Stimulated activated CD4-positive, alpha-beta T cell treated with anti-CD3 and anti-CD28 coated beads, TNF-alpha, amount 100 ng/mL, for 1 hour (primary cell): Measurements from ENCODE around the gene XYLT1.

Source experiments
- DNase-seq, 3 donors: peaks; one replicate each; pipeline ENCODE4 v3.0.0-alpha.2; 2020; ENCODE audit warnings: low read depth in 3 of 3, low spot score in 1 of 3

The XYLT1 gene

DNA sequence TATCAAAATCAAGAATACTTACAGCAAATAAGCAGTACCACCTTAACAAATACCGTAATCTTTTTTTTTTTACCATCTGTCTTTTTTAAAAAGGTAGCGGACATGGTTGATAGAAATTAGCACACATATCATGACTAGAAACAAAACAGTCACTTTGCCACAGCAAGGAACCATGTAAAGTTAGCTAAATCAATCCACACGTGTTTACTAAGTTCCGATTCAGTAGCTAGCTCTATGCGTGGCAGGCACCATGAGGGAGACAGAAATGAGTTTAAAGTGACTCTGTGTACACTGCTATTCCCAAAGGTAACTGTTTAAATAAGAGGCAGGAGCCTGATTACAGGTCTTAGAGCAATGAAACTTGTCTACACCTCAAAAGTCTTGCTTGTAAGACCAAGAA, 108.6 kb downstream of the XYLT1 start:
- no peak for DNase-seq

GRCh38 chr16:17360693-17361122, 110.1 kb downstream of the XYLT1 start:
- DNase-seq = no peak

DNA sequence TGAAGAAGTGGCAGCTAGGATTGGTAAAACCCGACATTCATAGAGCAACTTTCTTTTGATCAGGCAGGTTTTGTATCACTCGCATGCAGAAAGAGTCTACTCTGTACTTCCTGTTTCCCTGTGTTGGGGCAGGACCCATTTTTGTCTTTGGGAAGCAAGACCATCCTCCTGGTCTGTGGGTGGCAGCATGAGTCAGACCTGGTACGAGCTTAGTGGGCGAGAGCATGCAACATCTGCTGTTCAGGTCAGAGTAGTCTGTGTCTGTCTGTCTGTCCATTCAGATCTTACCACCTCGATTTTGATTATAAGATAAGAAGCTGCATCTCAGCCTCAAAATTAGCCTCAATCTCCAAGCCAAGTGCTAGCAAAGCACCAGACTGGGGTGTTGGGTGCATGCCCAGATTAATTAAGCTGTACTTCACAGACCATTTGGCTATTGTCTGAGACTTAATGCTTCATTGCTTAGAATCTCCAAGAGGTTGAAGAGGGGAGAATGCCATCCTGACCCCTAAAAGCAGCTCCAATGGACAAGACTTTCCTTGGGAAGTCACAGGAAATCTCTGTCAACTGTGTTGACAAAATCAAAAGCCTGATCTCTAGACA, 110.9 kb downstream of the XYLT1 start:
- no peak for DNase-seq

DNA sequence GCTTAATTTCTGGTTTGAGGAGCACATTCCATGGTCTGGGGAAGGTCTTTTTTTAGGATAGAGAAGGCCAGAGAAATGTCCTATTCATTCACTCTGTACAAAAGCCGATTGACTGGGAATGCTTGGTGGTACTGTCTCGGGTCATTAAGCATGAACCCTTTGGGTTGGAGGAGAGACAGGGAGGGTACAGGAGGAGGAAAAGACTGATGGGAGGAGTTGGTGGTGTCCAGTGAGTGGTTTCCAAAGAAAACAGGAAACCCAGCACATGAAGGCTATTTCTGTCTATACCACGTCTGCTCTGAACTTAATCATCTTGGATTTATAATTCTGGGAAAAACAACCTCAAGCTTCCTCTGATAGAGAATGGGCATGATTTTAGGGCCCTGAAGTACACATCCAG, 111.9 kb downstream of the XYLT1 start:
- no peak for DNase-seq

DNA sequence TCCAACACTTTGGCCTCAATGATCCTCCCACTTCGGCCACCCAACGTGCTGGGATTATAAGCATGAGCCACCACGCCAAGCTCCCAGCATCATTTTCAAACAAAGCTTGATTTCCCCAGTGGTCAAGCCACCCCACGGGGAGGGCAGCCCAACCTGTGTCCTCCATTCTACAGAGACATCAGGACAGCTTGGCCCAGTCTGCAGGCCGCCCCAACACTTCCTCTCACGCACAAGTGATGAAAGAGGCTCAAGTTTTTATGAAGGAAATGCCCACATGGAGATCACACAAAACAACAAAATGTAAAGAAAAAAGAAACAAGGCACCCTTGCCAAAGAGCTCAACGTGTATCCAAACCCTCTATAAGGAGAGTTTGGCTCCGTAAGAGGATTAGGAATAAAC, 112.4 kb downstream of the XYLT1 start:
- DNase-seq = no peak

GRCh38 chr16:17357307-17358062, 113.3 kb downstream of the XYLT1 start:
- no peak for DNase-seq

- DNase-seq = no peak
Measured at GRCh38 chr16:17356243-17356933, 114.4 kb downstream of the XYLT1 start.

DNA sequence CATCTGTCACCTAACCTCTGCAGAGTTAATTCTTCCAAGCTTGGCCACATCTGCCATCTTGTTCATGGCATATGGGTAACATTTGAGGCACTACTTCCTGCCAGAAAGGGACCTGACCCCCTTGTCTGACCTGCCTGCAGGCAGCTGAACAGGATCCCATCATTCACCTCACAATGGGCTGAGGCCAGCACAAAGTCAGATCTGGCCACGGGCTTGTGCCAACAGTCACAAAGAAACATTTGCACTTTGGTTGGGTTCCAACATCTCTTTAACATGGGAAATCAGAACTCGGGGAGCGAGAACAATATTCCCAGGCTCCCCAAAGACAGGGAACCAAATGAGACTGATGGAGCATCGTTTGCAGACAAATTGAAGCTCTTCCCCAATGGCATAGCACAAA, 116.1 kb downstream of the XYLT1 start:
- no peak for DNase-seq

GRCh38 chr16:17354141-17354601, 116.6 kb downstream of the XYLT1 start:
- DNase-seq = no peak

- no peak for DNase-seq
Measured at GRCh38 chr16:17353561-17353960, 117.2 kb downstream of the XYLT1 start.

DNA sequence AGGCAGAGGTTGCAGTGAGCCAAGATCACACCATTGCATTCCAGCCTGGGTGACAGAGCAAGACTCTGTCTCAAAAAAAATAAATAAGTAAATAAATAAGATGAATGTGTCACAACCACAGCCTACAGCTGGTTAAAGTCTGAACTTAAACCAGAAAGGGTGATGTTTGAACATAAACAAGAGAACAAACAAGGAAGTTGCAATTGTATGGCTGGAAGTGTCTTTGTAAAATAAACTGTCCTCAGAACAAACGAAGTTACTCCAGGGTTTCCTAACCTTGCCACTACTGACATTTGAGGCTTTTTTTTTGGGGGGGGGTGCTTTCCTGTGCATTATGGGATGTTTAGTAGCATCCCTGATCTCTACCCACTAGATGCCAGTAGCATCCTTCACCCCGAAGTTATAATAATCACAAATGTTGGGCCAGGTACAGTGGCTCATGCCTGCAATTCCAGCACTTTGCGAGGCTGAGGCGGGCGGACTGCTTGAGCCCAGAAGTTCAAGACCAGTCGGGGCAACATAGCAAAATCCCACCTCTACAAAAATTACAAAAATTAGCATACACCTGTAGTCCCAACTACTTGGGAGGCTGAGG, 119.2 kb downstream of the XYLT1 start:
- no peak for DNase-seq

GRCh38 chr16:17350207-17350606, 120.6 kb downstream of the XYLT1 start:
- no peak for DNase-seq

DNA sequence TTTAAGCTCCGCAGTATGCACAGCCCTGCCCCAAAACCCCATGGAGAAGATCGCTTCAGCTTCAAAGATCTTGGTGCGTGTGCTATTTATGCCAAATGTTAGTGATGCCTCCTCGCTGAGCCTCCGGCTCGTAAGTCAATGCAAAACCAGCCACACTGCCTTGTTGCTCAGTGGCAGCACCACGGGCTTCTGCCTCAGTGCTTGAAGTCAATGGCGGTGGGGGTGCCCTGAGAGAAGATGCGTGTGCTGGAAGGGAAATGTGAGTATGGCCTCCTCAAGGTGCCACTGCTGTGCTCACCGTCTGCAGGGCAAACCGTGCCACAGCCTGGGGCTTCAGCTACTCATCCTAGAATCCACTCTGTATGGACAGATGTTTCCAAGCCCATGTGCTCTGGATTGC, 121.9 kb downstream of the XYLT1 start:
- no peak for DNase-seq

- DNase-seq = no peak
Measured at GRCh38 chr16:17348042-17348783, 122.5 kb downstream of the XYLT1 start.

- no peak for DNase-seq
Measured at GRCh38 chr16:17347624-17348023, 123.1 kb downstream of the XYLT1 start.

- DNase-seq = no peak
Measured at GRCh38 chr16:17346621-17347569, 123.9 kb downstream of the XYLT1 start.

GRCh38 chr16:17345043-17345442, 125.7 kb downstream of the XYLT1 start:
- no peak for DNase-seq

GRCh38 chr16:17343728-17344127, 127.0 kb downstream of the XYLT1 start:
- no peak for DNase-seq

DNA sequence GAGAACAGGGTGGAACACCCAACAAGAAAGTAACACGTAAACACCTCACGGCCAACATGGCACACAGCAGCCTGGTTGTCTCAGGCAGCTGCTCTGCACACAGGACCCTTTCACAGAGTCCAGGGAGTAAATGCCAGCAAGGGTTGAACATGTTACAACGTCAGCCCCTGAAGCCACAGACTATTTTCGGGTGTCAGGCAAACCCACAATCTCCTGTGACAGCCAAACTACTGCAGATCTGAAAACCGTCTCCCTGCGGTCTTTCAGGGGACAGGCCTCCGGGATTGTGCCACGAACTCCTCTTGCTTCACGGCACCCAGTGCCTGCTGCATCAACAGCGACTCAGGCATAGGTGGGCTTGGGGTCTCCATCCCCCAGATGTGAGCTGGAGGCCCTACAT, 127.7 kb downstream of the XYLT1 start:
- DNase-seq = no peak

GRCh38 chr16:17342031-17342430, 128.7 kb downstream of the XYLT1 start:
- DNase-seq = no peak
